ENCODE results near the gene IPCEF1. TPM values are rescaled to one million over a fixed set of nuclear protein-coding genes. Genes with fewer than 3 reads are reported as not detected.
"Not testable (repeated sequence)": the region's sequence is repeated elsewhere in the genome, so short reads cannot be mapped to it uniquely, and the experiment has no call there.

The IPCEF1 gene
- total and polyA plus RNA-seq, 5 donors from 2014 or later: 82.4 to 160 (median 85.9) TPM

- Mint-ChIP-seq H3K9me3 (peaks cover 0 to 8% (median 3%) of the 10 kb centered on the region in 7 donors), H3K27ac (peak overlapping the region in 1 of 3 donors; percentile 34), H3K4me3 (no peak overlapping the region), H3K36me3 (peaks cover 69% of the 10 kb centered on the region), H3K27me3 (no peaks in the 10 kb centered on the region), H3K4me1 (peaks cover 33 to 84% (median 64%) of the 10 kb centered on the region in 4 donors)
- Histone ChIP-seq H3K4me1 (ENCODE audit: control insufficient read depth, insufficient read depth, low read length, poor library complexity, severe bottlenecking) (peaks cover 6% of the 10 kb centered on the region), H3K9me3 (ENCODE audit: control insufficient read depth in 2 of 2, low read length in 2 of 2) (no peaks in the 10 kb centered on the region), H3K36me3 (ENCODE audit: control insufficient read depth, insufficient read depth, low read length) (peaks cover 74% of the 10 kb centered on the region), H3K27ac (ENCODE audit: insufficient read depth, low read length, poor library complexity, severe bottlenecking) (no peak overlapping the region), H3K4me3 (ENCODE audit: low read depth, low read length) (no peak overlapping the region), H3K27me3 (ENCODE audit: control insufficient read depth, insufficient read depth, low read length) (no peaks in the 10 kb centered on the region)
- no peak for ATAC-seq (ENCODE audit: low read depth in 2 of 2)
- DNase-seq: no peak
These were observed 160.2 kb downstream of the IPCEF1 start for GRCh38 chr6:154196333-154196885.

DNA sequence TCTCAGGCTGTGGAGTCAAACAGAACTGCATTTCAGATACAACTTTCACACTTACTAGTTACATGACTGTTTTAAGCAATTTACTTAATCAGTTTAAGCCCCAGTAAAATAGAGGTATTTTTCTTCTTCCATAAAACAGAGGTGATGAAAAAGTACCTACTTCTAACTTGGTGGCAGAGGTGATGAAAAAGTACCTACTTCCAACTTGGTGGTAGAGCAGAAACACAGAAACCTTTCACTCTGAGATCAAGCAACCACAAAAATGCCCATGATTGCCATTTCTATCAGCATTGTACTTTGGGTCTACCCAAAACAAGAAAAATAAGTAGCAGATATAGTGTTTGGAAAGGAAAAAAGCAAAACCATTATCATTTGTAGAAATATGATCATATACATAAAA, 168.9 kb downstream of the IPCEF1 start:
- H3K4me3 ChIP-seq (ENCODE audit: low read depth, low read length): no peak overlapping the region
- H3K9me3 ChIP-seq (ENCODE audit: control insufficient read depth in 2 of 2, low read length in 2 of 2): no peaks in the 10 kb centered on the region
- Mint-ChIP-seq H3K4me3 (peak overlapping the region in 1 of 4 donors; percentile 18), H3K9me3 (peaks cover 0 to 2% (median 0%) of the 10 kb centered on the region in 7 donors), H3K27me3 (no peaks in the 10 kb centered on the region), H3K36me3 (peaks cover 66% of the 10 kb centered on the region), H3K27ac (no peak overlapping the region), H3K4me1 (peaks cover 54 to 80% (median 68%) of the 10 kb centered on the region in 4 donors)
- H3K4me1 ChIP-seq (ENCODE audit: control insufficient read depth, insufficient read depth, low read length, poor library complexity, severe bottlenecking): peaks cover 13% of the 10 kb centered on the region
- H3K27me3 ChIP-seq (ENCODE audit: control insufficient read depth, insufficient read depth, low read length): no peaks in the 10 kb centered on the region
- peaks cover 71% of the 10 kb centered on the region for H3K36me3 ChIP-seq (ENCODE audit: control insufficient read depth, insufficient read depth, low read length)
- ATAC-seq (ENCODE audit: low read depth in 2 of 2) (no peak), DNase-seq (no peak)
- H3K27ac ChIP-seq (ENCODE audit: insufficient read depth, low read length, poor library complexity, severe bottlenecking): no peak overlapping the region

- Mint-ChIP-seq H3K27me3 (no peaks in the 10 kb centered on the region), H3K9me3 (peaks cover 0 to 2% (median 0%) of the 10 kb centered on the region in 7 donors), H3K4me1 (peaks cover 53 to 80% (median 71%) of the 10 kb centered on the region in 4 donors), H3K27ac (peak overlapping the region in 2 of 3 donors; percentile 43 to 78), H3K36me3 (peaks cover 66% of the 10 kb centered on the region), H3K4me3 (peak overlapping the region in 3 of 4 donors; percentile 12 to 18 (median 16))
- Histone ChIP-seq H3K27ac (ENCODE audit: insufficient read depth, low read length, poor library complexity, severe bottlenecking) (no peak overlapping the region), H3K4me1 (ENCODE audit: control insufficient read depth, insufficient read depth, low read length, poor library complexity, severe bottlenecking) (peaks cover 13% of the 10 kb centered on the region), H3K4me3 (ENCODE audit: low read depth, low read length) (no peak overlapping the region), H3K27me3 (ENCODE audit: control insufficient read depth, insufficient read depth, low read length) (no peaks in the 10 kb centered on the region), H3K36me3 (ENCODE audit: control insufficient read depth, insufficient read depth, low read length) (peaks cover 73% of the 10 kb centered on the region), H3K9me3 (ENCODE audit: control insufficient read depth in 2 of 2, low read length in 2 of 2) (no peaks in the 10 kb centered on the region)
- ATAC-seq (ENCODE audit: low read depth in 2 of 2): no peak
- no peak for DNase-seq
These were observed 169.4 kb downstream of the IPCEF1 start for GRCh38 chr6:154187203-154187602.

- no peaks in the 10 kb centered on the region for H3K27me3 Mint-ChIP-seq
- no peak overlapping the region for H3K4me3 ChIP-seq (ENCODE audit: low read depth, low read length)
- peak overlapping the region in 1 of 3 donors; percentile 48 for H3K27ac Mint-ChIP-seq
- H3K4me1 Mint-ChIP-seq: peaks cover 46 to 82% (median 67%) of the 10 kb centered on the region in 4 donors
- H3K9me3 Mint-ChIP-seq: peaks cover 0 to 23% (median 3%) of the 10 kb centered on the region in 7 donors
- H3K36me3 ChIP-seq (ENCODE audit: control insufficient read depth, insufficient read depth, low read length): peaks cover 18% of the 10 kb centered on the region
- ATAC-seq (ENCODE audit: low read depth in 2 of 2): no peak
- H3K27me3 ChIP-seq (ENCODE audit: control insufficient read depth, insufficient read depth, low read length): no peaks in the 10 kb centered on the region
- H3K27ac ChIP-seq (ENCODE audit: insufficient read depth, low read length, poor library complexity, severe bottlenecking): no peak overlapping the region
- DNase-seq: no peak
- H3K9me3 ChIP-seq (ENCODE audit: control insufficient read depth in 2 of 2, low read length in 2 of 2): no peaks in the 10 kb centered on the region
- peaks cover 9% of the 10 kb centered on the region for H3K4me1 ChIP-seq (ENCODE audit: control insufficient read depth, insufficient read depth, low read length, poor library complexity, severe bottlenecking)
- H3K36me3 Mint-ChIP-seq: peaks cover 78% of the 10 kb centered on the region
- peak overlapping the region in 1 of 4 donors; percentile 73 for H3K4me3 Mint-ChIP-seq
These were observed 177.2 kb downstream of the IPCEF1 start for GRCh38 chr6:154179434-154179833.

GRCh38 chr6:154172393-154172792, 184.2 kb downstream of the IPCEF1 start:
- peak overlapping the region in 2 of 4 donors; percentile 9 to 70 for H3K4me3 Mint-ChIP-seq

DNA sequence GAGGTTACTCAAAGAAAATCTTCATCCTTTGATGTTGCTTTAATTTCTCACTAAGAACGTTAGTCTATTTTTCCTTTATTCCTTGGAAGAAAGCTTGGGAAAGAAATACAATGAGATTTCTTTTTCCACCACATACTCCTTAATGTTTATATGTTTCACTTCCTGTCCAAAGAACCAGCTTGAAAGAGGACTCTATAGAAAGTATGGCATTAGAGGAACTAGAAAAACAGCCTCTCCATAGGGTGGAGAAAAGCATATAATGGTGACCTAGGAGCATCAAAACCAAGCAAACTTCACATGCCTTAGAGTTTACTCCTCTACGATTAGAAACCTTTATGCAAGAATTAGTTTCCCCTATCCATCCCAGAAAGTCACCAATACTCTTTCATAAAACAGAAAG, 186.5 kb downstream of the IPCEF1 start:
- H3K9me3 ChIP-seq (ENCODE audit: control insufficient read depth in 2 of 2, low read length in 2 of 2): no peaks in the 10 kb centered on the region
- peak overlapping the region; percentile 61 to 66 (median 62) for H3K27ac Mint-ChIP-seq
- H3K27ac ChIP-seq (ENCODE audit: insufficient read depth, low read length, poor library complexity, severe bottlenecking): no peak overlapping the region
- ATAC-seq (ENCODE audit: low read depth in 2 of 2) (no peak), DNase-seq (no peak)
- peaks cover 81% of the 10 kb centered on the region for H3K36me3 Mint-ChIP-seq
- H3K4me1 ChIP-seq (ENCODE audit: control insufficient read depth, insufficient read depth, low read length, poor library complexity, severe bottlenecking): peaks cover 12% of the 10 kb centered on the region
- no peaks in the 10 kb centered on the region for H3K27me3 ChIP-seq (ENCODE audit: control insufficient read depth, insufficient read depth, low read length)
- H3K4me3 Mint-ChIP-seq: peak overlapping the region in 2 of 4 donors; percentile 22 to 48
- peaks cover 58% of the 10 kb centered on the region for H3K36me3 ChIP-seq (ENCODE audit: control insufficient read depth, insufficient read depth, low read length)
- H3K4me1 Mint-ChIP-seq: peaks cover 24 to 92% (median 67%) of the 10 kb centered on the region in 4 donors
- H3K4me3 ChIP-seq (ENCODE audit: low read depth, low read length): no peak overlapping the region
- H3K27me3 Mint-ChIP-seq: no peaks in the 10 kb centered on the region
- peaks cover 0 to 7% (median 4%) of the 10 kb centered on the region in 7 donors for H3K9me3 Mint-ChIP-seq

More at GRCh38 chr6:154172393-154172792, 184.2 kb downstream of the IPCEF1 start:
- H3K4me3 ChIP-seq (ENCODE audit: low read depth, low read length); DNase-seq; H3K27ac ChIP-seq (ENCODE audit: insufficient read depth, low read length, poor library complexity, severe bottlenecking); H3K4me1 ChIP-seq (ENCODE audit: control insufficient read depth, insufficient read depth, low read length, poor library complexity, severe bottlenecking); ATAC-seq (ENCODE audit: low read depth in 2 of 2); H3K9me3 ChIP-seq (ENCODE audit: control insufficient read depth in 2 of 2, low read length in 2 of 2); H3K27me3 ChIP-seq (ENCODE audit: control insufficient read depth, insufficient read depth, low read length); H3K27me3 Mint-ChIP-seq: not testable (repeated sequence)
- Mint-ChIP-seq H3K27ac (peak overlapping the region in 1 of 3 donors; percentile 66), H3K9me3 (peaks cover 1 to 21% (median 4%) of the 10 kb centered on the region in 7 donors), H3K4me1 (peaks cover 33 to 94% (median 74%) of the 10 kb centered on the region in 4 donors), H3K36me3 (peaks cover 79% of the 10 kb centered on the region)
- peaks cover 36% of the 10 kb centered on the region for H3K36me3 ChIP-seq (ENCODE audit: control insufficient read depth, insufficient read depth, low read length)

DNA sequence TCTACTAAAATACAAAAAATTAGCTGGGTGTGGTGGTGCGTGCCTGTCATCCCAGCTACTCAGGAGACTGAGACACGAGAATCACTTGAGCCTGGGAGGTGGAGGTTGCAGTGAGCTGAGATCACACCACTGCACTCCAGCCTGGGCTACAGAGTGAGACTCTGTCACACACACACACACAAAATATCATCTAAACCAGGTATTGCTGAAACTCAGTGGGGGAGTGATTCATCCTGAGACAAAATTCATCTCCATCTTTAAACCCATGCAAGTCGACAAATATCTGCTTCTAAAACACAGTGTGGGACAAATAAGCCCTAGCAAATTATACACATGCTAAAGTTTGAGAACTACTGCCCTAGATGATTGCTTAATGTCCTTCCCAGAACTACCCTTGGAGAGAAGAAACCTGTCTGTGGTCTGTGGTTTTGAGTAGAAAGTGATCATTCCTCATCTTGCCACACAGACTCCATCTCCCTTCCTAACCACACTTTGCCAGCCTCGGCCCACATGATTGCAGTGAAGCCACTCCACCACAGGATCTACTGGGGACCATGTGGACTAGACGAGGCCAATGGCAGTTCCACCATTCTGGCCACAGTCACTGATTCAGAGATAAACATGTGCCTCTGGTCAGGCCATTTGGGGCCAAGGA, 187.3 kb downstream of the IPCEF1 start:
- H3K27me3 ChIP-seq (ENCODE audit: control insufficient read depth, insufficient read depth, low read length): no peaks in the 10 kb centered on the region
- ATAC-seq (ENCODE audit: low read depth in 2 of 2): no peak
- Mint-ChIP-seq H3K27me3 (no peaks in the 10 kb centered on the region), H3K36me3 (peaks cover 77% of the 10 kb centered on the region), H3K9me3 (peaks cover 0 to 5% (median 3%) of the 10 kb centered on the region in 7 donors), H3K27ac (peak overlapping the region; percentile 62 to 71 (median 66)), H3K4me1 (peaks cover 20 to 89% (median 64%) of the 10 kb centered on the region in 4 donors), H3K4me3 (no peak overlapping the region)
- no peak overlapping the region for H3K27ac ChIP-seq (ENCODE audit: insufficient read depth, low read length, poor library complexity, severe bottlenecking)
- no peak for DNase-seq
- peaks cover 17% of the 10 kb centered on the region for H3K4me1 ChIP-seq (ENCODE audit: control insufficient read depth, insufficient read depth, low read length, poor library complexity, severe bottlenecking)
- no peaks in the 10 kb centered on the region for H3K9me3 ChIP-seq (ENCODE audit: control insufficient read depth in 2 of 2, low read length in 2 of 2)
- H3K36me3 ChIP-seq (ENCODE audit: control insufficient read depth, insufficient read depth, low read length): peaks cover 63% of the 10 kb centered on the region
- no peak overlapping the region for H3K4me3 ChIP-seq (ENCODE audit: low read depth, low read length)

Data from CD4-positive, CD25-positive, alpha-beta regulatory T cell (primary cell).